WTC11 (cell line): ENCODE results near the gene CARM1.

Source experiments
- ATF2 ChIP-seq: sonication (generic); formaldehyde crosslinking; IDR thresholded peaks from 2 replicates; pipeline ENCODE4 v1.8.1; 2022; ENCODE audit warnings: low read depth, missing genetic modification reagents, borderline replicate concordance
- CBFB ChIP-seq: sonication (generic); formaldehyde crosslinking; IDR thresholded peaks from 2 replicates; pipeline ENCODE4 v1.8.1; 2022; ENCODE audit warnings: mild to moderate bottlenecking, low read depth, missing genetic modification reagents
- CTCF ChIP-seq: fragments of 200-600 bp; IDR thresholded peaks from 2 replicates; pipeline ENCODE4 v1.8.0; 2022; ENCODE audit warnings: antibody characterized with exemption
- E2F5 ChIP-seq: sonication (generic); formaldehyde crosslinking; IDR thresholded peaks from 2 replicates; pipeline ENCODE4 v1.8.1; 2022; ENCODE audit warnings: mild to moderate bottlenecking, moderate library complexity, missing genetic modification reagents
- NFYB ChIP-seq: sonication (generic); formaldehyde crosslinking; conservative IDR thresholded peaks from 2 replicates; pipeline ENCODE4 v1.8.0; 2022; ENCODE audit warnings: low read depth, missing genetic modification reagents
- PREB ChIP-seq: sonication (generic); formaldehyde crosslinking; IDR thresholded peaks from 2 replicates; pipeline ENCODE4 v1.8.1; 2022; ENCODE audit warnings: mild to moderate bottlenecking, missing genetic modification reagents, moderate library complexity, borderline replicate concordance
- SMAD3 ChIP-seq: sonication (generic); formaldehyde crosslinking; IDR thresholded peaks from 2 replicates; pipeline ENCODE4 v1.8.0; 2022; ENCODE audit warnings: missing genetic modification reagents, mild to moderate bottlenecking, borderline replicate concordance
- SMAD4 ChIP-seq: sonication (generic); formaldehyde crosslinking; IDR thresholded peaks from 2 replicates; pipeline ENCODE4 v1.8.0; 2022; ENCODE audit warnings: mild to moderate bottlenecking, missing genetic modification reagents
- USF2 ChIP-seq: sonication (generic); formaldehyde crosslinking; IDR thresholded peaks from 2 replicates; pipeline ENCODE4 v1.8.1; 2023; ENCODE audit warnings: mild to moderate bottlenecking, missing genetic modification reagents, moderate library complexity
- ZNF138 ChIP-seq: sonication (generic); formaldehyde crosslinking; conservative IDR thresholded peaks from 2 replicates; pipeline ENCODE4 v1.8.1; 2022; ENCODE audit warnings: mild to moderate bottlenecking, moderate library complexity, missing genetic modification reagents

GRCh38 chr19:10963865-10964264 is 92.5 kb downstream of the CARM1 start:
- no peak for TF ChIP-seq PREB (CRISPR knock-in tag)
- TF ChIP-seq USF2 (CRISPR knock-in tag), result no peak
- no peak for TF ChIP-seq CBFB
- no peak for TF ChIP-seq NFYB (CRISPR knock-in tag)
- TF ChIP-seq ATF2 (CRISPR knock-in tag), result no peak
- no peak for TF ChIP-seq SMAD3 (CRISPR knock-in tag)
- TF ChIP-seq E2F5 (CRISPR knock-in tag), result no peak
- TF ChIP-seq ZNF138 (CRISPR knock-in tag), result no peak
- TF ChIP-seq CTCF, result no peak
- no peak for TF ChIP-seq SMAD4 (CRISPR knock-in tag)
